Frontal cortex (tissue), 4 donors: ENCODE measurements around the gene RCC2. TPM values are rescaled to one million over a fixed set of nuclear protein-coding genes. Genes with fewer than 3 reads are reported as not detected.

Experiments
- DNase-seq, 2 donors: peaks; one replicate each; pipeline ENCODE4 v3.0.0; 2012; ENCODE audit warnings: low spot score in 2 of 2
- FAIRE-seq: peaks from 2 replicates; lab custom pipeline; 2012; peaks lifted over from hg19 to GRCh38; lab: Jason Lieb, UNC
- total RNA-seq: library from RNA; depleted of rRNA; stranded (reverse); fragments of >200 nt; gene quantifications from one replicate; pipeline ENCODE4 v1.2.3, GENCODE V29; 2014
- donor health status: control.
- donor health status: control.
- donor health status: control.

RCC2 gene
- total RNA-seq, 1 donor from 2014 or later = 27.7 TPM

DNA sequence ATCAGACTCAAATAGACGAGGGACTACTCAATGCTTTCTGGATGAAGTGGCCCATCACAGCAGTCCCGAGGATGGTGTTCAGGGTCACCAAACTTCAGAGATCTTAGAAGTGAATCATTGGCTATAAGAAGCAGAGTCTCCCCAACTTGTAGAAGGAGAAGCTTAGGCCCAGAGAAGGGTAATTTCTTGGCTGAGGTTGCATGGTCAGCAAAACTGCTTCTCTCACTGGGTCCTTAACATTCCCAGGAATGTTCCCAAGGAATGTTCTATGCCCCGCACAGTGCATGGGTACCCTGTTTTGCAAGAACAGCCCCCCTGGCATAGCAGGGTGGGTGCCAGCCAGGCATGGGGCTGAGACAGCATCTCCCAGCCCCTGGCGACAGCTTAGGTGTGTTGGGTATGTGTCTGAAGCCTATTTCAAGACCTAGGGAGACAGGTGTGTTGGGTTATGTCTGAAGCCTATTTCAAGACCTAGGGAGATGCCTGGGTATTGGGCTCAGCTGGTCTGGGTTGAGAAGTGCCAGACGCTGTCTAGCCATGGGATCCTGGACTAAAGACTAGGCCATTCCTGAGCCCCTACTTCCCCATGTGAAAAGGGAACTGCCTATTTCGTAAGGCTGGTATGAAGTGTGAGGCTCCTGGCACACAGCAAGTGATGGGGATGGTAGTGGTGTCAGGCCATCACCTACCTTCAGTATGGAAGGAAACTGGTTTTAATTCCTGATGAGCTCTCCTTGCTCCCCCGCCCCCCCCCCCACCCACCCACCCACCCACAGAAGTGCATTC is 41.4 kb downstream of the RCC2 start:
- no peak for DNase-seq
- no peak for FAIRE-seq

DNA sequence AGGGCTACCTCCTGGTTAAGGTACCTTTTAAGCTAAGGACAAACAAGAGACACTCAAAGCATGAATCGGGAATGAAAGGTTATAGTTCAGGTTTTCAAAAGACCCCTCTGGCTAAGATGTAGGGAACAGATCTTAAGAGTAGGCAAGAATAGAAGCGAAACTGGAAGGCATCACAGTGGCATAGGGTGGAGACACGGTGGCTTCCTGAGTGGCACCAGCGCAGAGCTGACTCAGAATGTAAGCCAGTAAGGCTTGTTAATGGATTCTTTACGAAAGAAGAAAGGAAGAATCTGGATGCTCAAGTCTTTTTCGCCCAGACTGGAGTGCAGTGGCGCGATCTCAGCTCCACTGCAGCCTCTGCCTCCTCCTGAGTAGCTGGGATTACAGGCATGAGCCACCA is 46.2 kb downstream of the RCC2 start:
- DNase-seq = no peak
- no peak for FAIRE-seq

DNA sequence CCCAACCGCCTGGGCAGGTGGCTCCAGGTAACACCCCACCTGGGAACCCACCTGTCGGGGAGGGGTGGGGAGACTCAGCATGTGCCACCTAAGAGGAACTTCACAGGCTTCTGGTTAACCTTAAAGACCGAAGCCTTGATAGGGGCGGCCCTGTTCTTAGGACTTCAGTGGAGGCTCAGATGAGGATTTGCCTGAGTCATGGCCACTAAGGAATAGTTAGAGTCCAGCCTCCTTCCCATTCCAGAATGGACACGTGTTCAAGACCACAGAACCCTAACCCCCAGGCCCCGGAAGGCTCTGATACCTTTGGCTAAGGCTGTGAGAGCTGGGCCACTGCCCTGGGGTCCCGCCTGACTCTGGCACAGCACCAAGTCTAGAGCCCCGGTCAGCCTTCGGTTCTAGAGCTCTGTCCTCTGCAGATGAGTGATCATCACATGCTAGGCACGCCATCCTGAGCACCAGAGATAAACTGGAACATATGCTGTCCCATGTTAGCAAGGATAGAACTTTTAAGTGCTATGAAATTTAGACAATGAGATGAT is 47.2 kb downstream of the RCC2 start:
- FAIRE-seq = no peak
- DNase-seq = no peak

DNA sequence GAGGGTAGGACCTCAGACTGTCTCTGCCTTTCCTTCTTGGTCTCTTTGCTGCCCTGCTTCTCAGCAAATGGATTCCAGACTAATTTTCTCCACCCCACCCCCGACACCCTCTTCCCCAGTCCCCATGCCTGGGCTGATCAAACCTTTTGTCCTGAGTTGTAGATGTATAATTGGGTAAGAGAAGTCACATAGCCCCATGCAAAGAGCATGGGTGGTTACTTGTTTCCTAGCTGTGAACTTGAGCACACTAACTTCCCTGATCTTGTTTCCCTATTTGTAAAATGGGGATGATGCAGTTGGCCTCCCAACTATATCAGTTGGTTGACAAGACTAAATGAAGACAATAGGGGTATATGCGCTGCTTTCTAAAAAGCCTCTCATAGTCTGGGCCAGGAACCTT is 58.3 kb downstream of the RCC2 start:
- DNase-seq = no peak
- no peak for FAIRE-seq

DNA sequence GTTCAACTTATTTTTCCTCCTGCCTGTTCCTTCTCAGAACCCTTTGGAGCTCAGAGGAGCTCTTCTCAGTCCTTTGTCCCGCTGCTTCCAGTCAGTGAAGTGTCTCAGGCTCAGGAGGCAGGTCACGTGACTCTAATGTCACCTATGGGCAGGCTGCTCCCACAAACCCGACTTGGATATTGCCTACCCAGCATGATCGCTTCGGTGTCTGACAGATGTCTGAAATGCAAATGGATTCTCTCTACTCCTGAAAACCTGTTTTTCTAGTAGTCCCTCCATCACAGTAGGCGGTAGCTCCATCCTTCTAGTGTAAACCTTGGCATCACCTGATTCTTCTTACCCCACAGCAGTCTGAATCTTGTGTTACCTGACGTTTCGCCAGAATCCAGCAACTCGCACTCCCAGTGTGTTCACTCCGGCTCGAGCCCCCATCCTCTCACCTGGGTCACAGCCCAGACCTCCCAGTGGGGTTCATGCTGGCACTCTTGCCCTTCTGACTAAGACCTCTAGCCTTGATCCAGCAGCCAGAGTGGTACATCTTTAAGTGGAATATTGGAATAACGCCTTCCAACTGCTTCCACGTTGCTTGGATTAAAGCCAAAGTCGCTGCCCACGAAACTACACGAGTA is 62.0 kb downstream of the RCC2 start:
- FAIRE-seq (no peak), DNase-seq (no peak)

DNA sequence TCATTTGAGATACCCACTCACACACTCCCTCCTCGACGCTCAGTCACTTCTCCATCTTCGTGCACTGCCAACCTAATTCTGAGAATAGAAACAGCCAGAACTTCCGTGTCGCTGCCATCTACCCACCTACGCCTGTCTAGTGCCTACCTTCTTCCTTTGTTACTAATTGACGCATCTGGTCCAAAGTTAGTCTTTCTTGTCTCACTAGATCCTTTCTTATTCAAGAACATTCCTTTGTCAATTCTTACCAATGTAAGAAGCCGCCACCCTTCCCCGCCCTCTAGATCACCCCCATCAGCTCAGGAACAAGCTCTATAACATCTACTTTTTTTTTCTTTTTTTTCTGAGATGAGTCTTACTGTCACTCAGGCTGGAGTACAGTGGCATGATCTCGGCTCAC is 63.8 kb downstream of the RCC2 start:
- DNase-seq (no peak), FAIRE-seq (no peak)

DNA sequence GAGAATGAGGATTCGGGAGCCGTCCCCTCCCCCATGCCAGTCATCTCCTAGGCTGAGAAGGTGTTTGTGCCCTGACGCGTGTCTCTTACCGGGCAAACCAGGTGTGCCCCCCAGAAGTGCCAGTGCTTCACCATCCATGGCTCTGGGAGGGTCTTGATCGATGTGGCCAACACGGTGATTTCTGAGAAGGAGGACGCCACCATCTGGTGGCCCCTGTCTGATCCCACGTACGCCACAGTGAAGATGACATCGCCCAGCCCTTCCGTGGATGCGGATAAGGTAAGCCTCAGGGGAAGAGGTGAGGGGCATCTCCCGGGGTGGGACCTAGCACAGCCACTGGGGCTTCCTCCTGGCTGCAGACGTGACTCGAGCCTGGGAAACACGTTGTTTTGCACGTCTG is 66.5 kb downstream of the RCC2 start:
- DNase-seq = no peak
- FAIRE-seq = no peak

DNA sequence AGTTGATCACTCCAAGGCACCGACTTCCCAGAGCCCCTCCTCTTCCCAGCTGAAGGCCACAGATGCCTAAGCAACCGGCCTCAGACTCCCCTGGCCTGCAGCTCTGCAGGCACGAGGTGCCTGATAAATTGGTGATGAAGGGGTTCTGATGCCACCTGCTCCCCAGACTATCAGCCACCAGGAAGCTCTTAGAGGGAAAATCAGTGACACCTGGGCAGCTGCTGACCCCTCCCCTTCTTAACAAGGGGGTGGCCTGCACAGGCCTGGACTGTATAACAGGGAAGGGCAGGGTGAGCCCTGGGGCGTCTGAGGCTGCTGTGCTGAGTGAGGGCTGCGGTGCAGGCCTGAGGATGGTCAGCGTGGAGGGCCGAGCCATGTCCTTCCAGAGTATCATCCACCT is 67.6 kb downstream of the RCC2 start, which contains the start of gene PADI6:
Gene PADI6 (plus strand): TSS at position 301 of the 400 bp plus-strand sequence. CDS start 50 bp downstream, at position 351.
- DNase-seq = no peak
- no peak for FAIRE-seq

DNA sequence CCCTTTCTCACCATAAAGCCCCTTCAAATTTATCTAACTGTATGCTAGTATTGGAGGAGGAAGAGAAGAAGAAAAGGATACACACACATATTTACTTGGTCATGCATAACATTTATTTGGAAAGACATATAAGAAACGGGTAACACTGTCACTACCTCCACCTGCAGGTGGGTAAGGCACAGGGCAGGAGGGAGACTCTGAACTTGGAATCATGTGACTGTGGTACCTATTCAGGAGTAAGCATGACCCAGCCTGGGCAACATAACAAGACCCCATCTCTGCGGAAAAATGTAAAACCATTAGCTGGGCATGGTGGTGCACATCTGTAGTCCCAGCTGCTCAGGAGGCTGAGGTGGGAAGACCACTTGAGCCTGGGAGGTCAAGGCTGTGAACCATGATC is 68.9 kb downstream of the RCC2 start:
- FAIRE-seq (no peak), DNase-seq (no peak)

DNA sequence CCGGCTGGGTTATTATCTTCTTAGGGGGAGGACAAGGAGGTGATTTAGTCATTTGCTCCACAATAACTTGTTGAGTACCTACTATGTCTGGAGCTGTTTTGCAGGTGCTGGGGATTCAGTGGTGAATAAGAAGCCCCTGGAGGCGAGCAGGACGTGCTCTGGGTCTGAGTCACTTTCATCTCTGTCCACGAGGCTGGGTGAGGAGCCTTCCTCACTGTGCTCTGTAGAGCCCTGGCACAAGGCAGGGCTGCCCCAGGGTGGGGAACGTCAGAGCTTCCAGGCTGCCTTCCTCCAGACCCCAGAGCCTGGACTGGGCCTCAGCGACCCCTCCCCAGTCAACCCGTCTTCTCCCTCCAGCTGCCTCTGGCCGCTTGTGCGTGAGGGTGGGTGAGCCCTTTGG is 70.0 kb downstream of the RCC2 start:
- DNase-seq (no peak), FAIRE-seq (no peak)

DNA sequence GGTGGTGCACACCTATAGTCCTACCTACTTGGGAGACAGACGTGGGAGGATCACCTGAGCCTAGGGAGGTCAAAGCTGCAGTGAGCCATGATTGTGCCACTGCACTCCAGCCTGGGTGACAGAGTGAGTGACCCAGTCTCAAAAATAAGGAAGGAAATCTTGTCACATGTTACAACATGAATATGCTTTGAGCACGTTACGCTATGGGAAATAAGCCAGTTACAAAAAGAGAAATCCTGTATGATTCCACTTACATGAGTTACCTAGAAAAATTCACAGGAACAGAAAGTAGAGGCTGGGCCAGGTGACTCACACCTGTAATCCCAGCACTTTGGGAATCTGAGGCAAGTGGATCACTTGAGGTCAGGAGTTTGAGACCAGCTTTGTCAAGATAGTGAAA is 74.2 kb downstream of the RCC2 start:
- FAIRE-seq (no peak), DNase-seq (no peak)

DNA sequence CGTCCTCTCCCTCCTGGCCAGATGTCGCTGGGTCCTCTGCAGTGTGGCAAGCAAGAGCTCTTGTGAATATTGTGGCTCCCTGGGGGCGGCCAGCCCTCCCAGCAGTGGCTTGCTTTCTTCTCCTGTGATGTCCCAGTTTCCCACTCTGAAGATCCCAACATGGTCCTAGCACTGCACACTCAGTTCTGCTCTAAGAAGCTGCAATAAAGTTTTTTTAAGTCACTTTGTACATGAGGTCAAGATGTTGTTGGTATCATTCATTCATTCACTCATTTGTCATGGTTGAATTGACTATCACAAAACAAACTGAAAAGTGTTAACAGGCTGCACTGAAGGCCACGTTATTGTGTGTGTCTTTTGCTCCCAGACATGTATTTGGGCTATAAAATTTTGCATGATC is 75.7 kb downstream of the RCC2 start:
- DNase-seq (no peak), FAIRE-seq (no peak)

DNA sequence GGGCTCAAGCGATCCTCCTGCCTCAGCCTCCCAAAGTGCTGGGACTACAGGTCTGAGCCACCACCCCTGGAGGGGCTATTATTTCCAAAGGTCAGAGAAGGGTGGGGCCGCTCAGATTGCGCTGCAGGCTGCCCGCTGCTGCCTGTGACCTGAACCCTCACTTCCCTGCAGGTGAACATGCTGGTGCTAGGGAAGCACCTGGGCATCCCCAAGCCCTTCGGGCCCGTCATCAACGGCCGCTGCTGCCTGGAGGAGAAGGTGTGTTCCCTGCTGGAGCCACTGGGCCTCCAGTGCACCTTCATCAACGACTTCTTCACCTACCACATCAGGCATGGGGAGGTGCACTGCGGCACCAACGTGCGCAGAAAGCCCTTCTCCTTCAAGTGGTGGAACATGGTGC is 76.1 kb downstream of the RCC2 start:
- DNase-seq (no peak), FAIRE-seq (no peak)

DNA sequence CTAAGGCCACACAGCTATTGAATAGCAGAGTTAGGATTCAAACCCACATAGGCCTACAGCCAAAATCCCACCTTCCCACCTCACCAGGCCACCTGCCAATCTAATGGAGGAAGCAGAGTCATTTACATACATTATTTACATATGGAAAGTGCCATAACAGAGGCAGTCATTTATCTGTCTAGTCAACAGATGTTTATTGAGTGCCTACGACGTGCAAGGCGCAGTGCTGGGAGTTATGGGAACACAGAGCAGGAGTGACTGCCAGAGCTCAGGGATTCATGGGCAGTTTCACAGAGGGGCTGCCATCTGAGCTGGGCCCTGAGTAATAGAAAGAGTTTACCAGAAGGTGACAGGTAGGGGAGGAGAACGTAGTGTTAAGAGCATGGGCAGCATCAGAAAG is 77.8 kb downstream of the RCC2 start:
- no peak for DNase-seq
- no peak for FAIRE-seq

DNA sequence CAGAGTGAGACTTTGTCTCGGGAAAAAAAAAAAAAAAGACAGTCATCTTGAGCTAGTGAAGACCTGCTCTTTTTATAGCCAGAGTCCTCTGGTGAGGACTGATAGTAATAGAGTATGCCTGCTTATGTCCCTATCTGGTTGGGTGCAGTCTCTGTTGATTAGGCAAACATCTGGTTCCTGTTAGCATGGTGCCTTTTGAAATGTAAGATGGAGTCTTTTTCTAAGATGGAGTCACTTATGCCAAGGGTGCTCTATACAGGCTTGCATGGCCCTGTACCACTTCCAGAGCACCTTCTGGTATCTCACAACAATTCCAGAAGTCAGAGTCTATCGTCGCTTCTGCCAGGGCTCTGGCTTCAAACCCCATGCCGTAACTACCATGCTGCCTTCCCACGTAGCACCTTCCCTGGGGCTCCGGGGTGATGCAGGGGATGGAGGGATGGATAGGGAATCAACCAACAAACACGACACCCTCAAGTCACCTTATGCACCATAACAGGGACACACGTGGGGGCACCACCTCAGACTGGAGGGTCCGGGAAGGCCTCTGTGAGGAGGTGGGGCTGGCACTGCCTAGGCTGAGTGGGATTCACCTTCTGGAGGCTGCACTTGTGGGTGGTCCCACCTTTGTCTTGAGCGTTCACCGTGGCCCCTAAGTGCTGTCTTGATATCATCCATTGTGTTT is 79.1 kb downstream of the RCC2 start:
- no peak for DNase-seq
- no peak for FAIRE-seq

DNA sequence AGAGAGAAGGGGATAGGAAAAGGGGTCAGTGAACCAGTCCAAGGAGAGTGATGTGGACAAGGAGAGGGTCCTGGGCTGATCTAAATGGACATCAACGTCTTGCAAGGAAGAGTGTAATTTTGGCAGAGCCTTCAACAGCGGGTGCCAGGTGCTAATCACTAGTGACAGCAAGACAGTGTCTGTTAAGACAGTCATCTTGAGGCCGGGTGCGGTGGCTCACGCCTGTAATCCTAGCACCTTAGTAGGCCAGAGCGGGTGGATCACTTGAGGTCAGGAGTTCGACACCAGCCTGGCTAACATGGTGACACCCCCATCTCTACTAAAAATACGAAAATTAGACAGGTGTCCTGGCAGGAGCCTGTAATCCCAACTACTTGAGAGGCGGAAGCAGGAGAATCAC is 79.7 kb downstream of the RCC2 start:
- no peak for DNase-seq
- FAIRE-seq = no peak

DNA sequence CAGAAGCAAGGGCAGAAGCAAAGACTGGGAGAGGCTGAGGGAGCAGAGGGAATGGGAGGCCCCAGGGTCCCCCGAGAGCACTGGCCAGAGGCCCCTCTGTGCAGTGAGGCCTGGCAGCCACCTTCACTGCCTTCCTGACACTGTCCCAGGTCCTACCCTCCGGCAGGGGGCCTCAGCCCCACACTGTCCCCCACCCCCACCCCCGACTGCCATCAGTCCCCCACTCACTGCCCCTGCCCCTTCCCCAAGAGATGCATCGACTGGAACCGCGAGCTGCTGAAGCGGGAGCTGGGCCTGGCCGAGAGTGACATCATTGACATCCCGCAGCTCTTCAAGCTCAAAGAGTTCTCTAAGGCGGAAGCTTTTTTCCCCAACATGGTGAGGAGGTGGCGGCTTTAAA is 80.4 kb downstream of the RCC2 start:
- DNase-seq (no peak), FAIRE-seq (no peak)

DNA sequence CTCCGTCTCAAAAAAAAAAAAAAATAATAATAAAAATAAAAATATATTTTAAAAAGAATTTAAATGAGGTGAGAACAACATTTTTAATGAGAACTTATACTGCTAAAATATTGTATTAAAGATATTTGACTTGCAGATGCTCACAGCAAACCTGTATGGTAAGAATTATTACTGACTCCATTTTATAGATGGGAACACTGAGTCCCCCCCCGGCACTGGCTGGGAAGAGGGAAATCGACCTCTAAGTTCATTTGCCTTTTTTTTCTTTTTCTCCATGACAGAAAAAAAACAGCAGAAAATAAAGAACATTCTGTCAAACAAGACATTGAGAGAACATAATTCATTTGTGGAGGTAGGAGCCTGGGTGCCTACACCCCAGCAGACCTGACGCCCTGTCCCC is 80.9 kb downstream of the RCC2 start:
- no peak for FAIRE-seq
- no peak for DNase-seq
